ENCODE data around the gene MAML3.

MAML3 gene

GRCh38 chr4:139866276-139866962 lies 287.6 kb downstream of the MAML3 start:
- Histone ChIP-seq H3K9me3 (no peaks in the 10 kb centered on the region), H3K27ac (no peak overlapping the region), H3K4me3 (no peak overlapping the region), H3K27me3 (no peaks in the 10 kb centered on the region), H3K4me1 (no peaks in the 10 kb centered on the region), H3K36me3 (no peaks in the 10 kb centered on the region)
- intact Hi-C loops (cut with DNase I; ENCODE audit: low total_unique reads): no loop called here
- no peak for TF ChIP-seq CTCF (IDR thresholded peaks at IDR 0.05)
- DNase-seq: no peak

GRCh38 chr4:139865537-139865936 lies 288.4 kb downstream of the MAML3 start:
- intact Hi-C loops (cut with DNase I; ENCODE audit: low total_unique reads): no loop called here
- no peaks in the 10 kb centered on the region for H3K36me3 ChIP-seq
- H3K4me1 ChIP-seq: no peaks in the 10 kb centered on the region
- H3K9me3 ChIP-seq: no peaks in the 10 kb centered on the region
- no peak for DNase-seq
- H3K4me3 ChIP-seq: no peak overlapping the region
- H3K27me3 ChIP-seq: no peaks in the 10 kb centered on the region
- no peak overlapping the region for H3K27ac ChIP-seq
- no peak for TF ChIP-seq CTCF (IDR thresholded peaks at IDR 0.05)

- no peak overlapping the region for H3K27ac ChIP-seq
- DNase-seq: no peak
- no peaks in the 10 kb centered on the region for H3K36me3 ChIP-seq
- intact Hi-C loops (cut with DNase I; ENCODE audit: low total_unique reads): no loop called here
- no peak for TF ChIP-seq CTCF (IDR thresholded peaks at IDR 0.05)
- no peaks in the 10 kb centered on the region for H3K9me3 ChIP-seq
- H3K4me1 ChIP-seq: no peaks in the 10 kb centered on the region
- H3K27me3 ChIP-seq: no peaks in the 10 kb centered on the region
- H3K4me3 ChIP-seq: no peak overlapping the region
These were observed 290.5 kb downstream of the MAML3 start for GRCh38 chr4:139863531-139863930.

- no peak overlapping the region for H3K27ac ChIP-seq
- H3K36me3 ChIP-seq: no peaks in the 10 kb centered on the region
- H3K4me1 ChIP-seq: no peaks in the 10 kb centered on the region
- intact Hi-C loops (cut with DNase I; ENCODE audit: low total_unique reads): no loop called here
- TF ChIP-seq CTCF (IDR thresholded peaks at IDR 0.05): no peak
- DNase-seq: no peak
- no peaks in the 10 kb centered on the region for H3K9me3 ChIP-seq
- H3K27me3 ChIP-seq: no peaks in the 10 kb centered on the region
- H3K4me3 ChIP-seq: no peak overlapping the region
These were observed 292.5 kb downstream of the MAML3 start for GRCh38 chr4:139861471-139861870.

GRCh38 chr4:139860435-139861024 lies 293.5 kb downstream of the MAML3 start:
- intact Hi-C loops (cut with DNase I; ENCODE audit: low total_unique reads): no loop called here
- no peak for DNase-seq
- H3K4me1 ChIP-seq: no peaks in the 10 kb centered on the region
- TF ChIP-seq CTCF (IDR thresholded peaks at IDR 0.05): no peak
- H3K9me3 ChIP-seq: no peaks in the 10 kb centered on the region
- H3K36me3 ChIP-seq: no peaks in the 10 kb centered on the region
- no peaks in the 10 kb centered on the region for H3K27me3 ChIP-seq
- no peak overlapping the region for H3K4me3 ChIP-seq
- H3K27ac ChIP-seq: no peak overlapping the region

All from tibial artery (tissue), 4 donors.